BLaER1 treated with 17β-estradiol and CSF1 and Interleukin-3, amounts not matched to agents 10 nM and 100 nM (cell line): ENCODE measurements around the gene CDHR2.

Experiments used
- H3K27ac ChIP-seq, 11 experiments: shearing (Covaris generic); formaldehyde crosslinking; 2 replicates each; pipeline ENCODE4 v1.8.1; 2022
- H3K27me3 ChIP-seq, 11 experiments: shearing (Covaris generic); formaldehyde crosslinking; 2 replicates each; pipeline ENCODE4 v1.8.1; 2022
- H3K36me3 ChIP-seq, 11 experiments: shearing (Covaris generic); formaldehyde crosslinking; 2 replicates each; pipeline ENCODE4 v1.8.1; 2022
- H3K4me1 ChIP-seq, 10 experiments: shearing (Covaris generic); formaldehyde crosslinking; 2 replicates each; pipeline ENCODE4 v1.8.1; 2022
- H3K4me2 ChIP-seq, 11 experiments: shearing (Covaris generic); formaldehyde crosslinking; 2 replicates each; pipeline ENCODE4 v1.8.1; 2022
- H3K4me3 ChIP-seq, 10 experiments: shearing (Covaris generic); formaldehyde crosslinking; 2 replicates each; pipeline ENCODE4 v1.8.1; 2022
- H3K9ac ChIP-seq, 11 experiments: shearing (Covaris generic); formaldehyde crosslinking; 2 replicates each; pipeline ENCODE4 v1.8.1; 2022
- H3K9me3 ChIP-seq, 11 experiments: shearing (Covaris generic); formaldehyde crosslinking; replicated peaks in 1 of 11; 2 replicates each; pipeline ENCODE4 v1.8.1; 2022
- H4K20me1 ChIP-seq, 11 experiments: shearing (Covaris generic); formaldehyde crosslinking; 2 replicates each; pipeline ENCODE4 v1.8.1; 2022
- Cebpa-rat ChIP-seq, 11 experiments: shearing (Covaris generic); IDR thresholded peaks; 2 replicates each; pipeline ENCODE4 v1.8.1; 2022

CDHR2 gene

GRCh38 chr5:176644294-176644693, 95.2 kb downstream of the CDHR2 start:
- peak overlapping the region in 9 of 11 experiments; percentile 12 to 59 (median 46); a peak in 16 of 22 replicates for H3K4me2 ChIP-seq
- TF ChIP-seq Cebpa-rat (IDR thresholded peaks at IDR 0.05), result no peak
- no peaks in the 10 kb centered on the region for H3K9me3 ChIP-seq
- H3K27me3 ChIP-seq, result no peaks in the 10 kb centered on the region
- no peaks in the 10 kb centered on the region for H3K36me3 ChIP-seq
- H4K20me1 ChIP-seq, result peaks cover 0 to 16% (median 12%) of the 10 kb centered on the region in 11 experiments; a peak in 16 of 22 replicates
- H3K4me1 ChIP-seq, result peaks cover 23 to 58% (median 50%) of the 10 kb centered on the region in 10 experiments
- 0 out of 22 replicates have a peak overlapping the region, but pooled peaks of 1 of the 11 experiments have one; percentile 34 for H3K9ac ChIP-seq
- no peak overlapping the region for H3K27ac ChIP-seq
- H3K4me3 ChIP-seq, result no peak overlapping the region

GRCh38 chr5:176644878-176645670, 95.9 kb downstream of the CDHR2 start:
- no peaks in the 10 kb centered on the region for H3K27me3 ChIP-seq
- H3K9ac ChIP-seq, result no peak overlapping the region
- no peak overlapping the region for H3K4me3 ChIP-seq
- peaks cover 5 to 24% (median 20%) of the 10 kb centered on the region in 11 experiments; a peak in 20 of 22 replicates for H4K20me1 ChIP-seq
- H3K9me3 ChIP-seq, result no peaks in the 10 kb centered on the region
- no peak overlapping the region for H3K27ac ChIP-seq
- peak overlapping the region in 8 of 11 experiments; percentile 31 to 59 (median 48); a peak in 12 of 22 replicates for H3K4me2 ChIP-seq
- no peaks in the 10 kb centered on the region for H3K36me3 ChIP-seq
- TF ChIP-seq Cebpa-rat (IDR thresholded peaks at IDR 0.05), result no peak
- H3K4me1 ChIP-seq, result peaks cover 31 to 60% (median 53%) of the 10 kb centered on the region in 10 experiments
